Measurements from ENCODE around the gene SOX18. TPM values are rescaled to one million over a fixed set of nuclear protein-coding genes. Genes with fewer than 3 reads are reported as not detected.

SOX18 gene
- total and polyA plus RNA-seq, 2 of the 13 experiments (the other 11 are each of a cell fraction or from before 2014, with no cell fraction given) = 1.6 to 1.9 TPM

- TF ChIP-seq RERE (CRISPR knock-in tag; IDR thresholded peaks at IDR 0.05; ENCODE audit: low read depth) (no peak), ATF2 (CRISPR knock-in tag; IDR thresholded peaks at IDR 0.05) (no peak), ZBTB4 (CRISPR knock-in tag; IDR thresholded peaks at IDR 0.05; ENCODE audit: borderline replicate concordance) (no peak), ZNF781 (CRISPR knock-in tag; IDR thresholded peaks at IDR 0.05; ENCODE audit: borderline replicate concordance, not compliant biosample characterization) (peak; percentile 63), ADNP (CRISPR knock-in tag; IDR thresholded peaks at IDR 0.05) (no peak), HNRNPK (IDR thresholded peaks at IDR 0.05; ENCODE audit: low read depth, low read length, poor library complexity, severe bottlenecking) (no peak), GFI1 (CRISPR knock-in tag; IDR thresholded peaks at IDR 0.05; ENCODE audit: borderline replicate concordance) (no peak), NCOR1 (IDR thresholded peaks at IDR 0.05; ENCODE audit: borderline replicate concordance, low read length) (peak; percentile 41; the same call in 1 of the 2 replicates), HBP1 (CRISPR knock-in tag; IDR thresholded peaks at IDR 0.05; ENCODE audit: low read depth) (no peak; the same call in 1 of the 2 replicates), ZFP62 (CRISPR knock-in tag; IDR thresholded peaks at IDR 0.05) (no peak), SNAI1 (CRISPR knock-in tag; IDR thresholded peaks at IDR 0.05; ENCODE audit: borderline replicate concordance) (peak; percentile 89; the same call in 1 of the 2 replicates), HDAC2 (CRISPR knock-in tag; IDR thresholded peaks at IDR 0.05) (peak; percentile 75; the same call in 1 of the 2 replicates), ZMYM3 (CRISPR knock-in tag; IDR thresholded peaks at IDR 0.05) (peak; percentile 78), ZBTB25 (CRISPR knock-in tag; IDR thresholded peaks at IDR 0.05) (0 out of 2 replicates have a peak, but pooled peaks have one; percentile 12)
Observed at GRCh38 chr20:64065062-64065973, 15.9 kb upstream of the SOX18 start (continued).

All from HepG2 (cell line).